GM21423 (cell line): ENCODE measurements around the gene TMEM266.
A peak's percentile ranks its signal among the peaks of the same experiment; 100 is the strongest.
"Not testable (repeated sequence)": the region's sequence is repeated elsewhere in the genome, so short reads cannot be mapped to it uniquely, and the experiment has no call there.

ENCODE experiments used
- ATAC-seq: cut with Tn5 transposase; IDR thresholded peaks from one replicate; pipeline ENCODE4 v1.9.1; 2021; ENCODE audit warnings: mild to moderate bottlenecking, moderate library complexity; ENCODE audit not compliant: unreplicated experiment

Gene TMEM266, protein sequence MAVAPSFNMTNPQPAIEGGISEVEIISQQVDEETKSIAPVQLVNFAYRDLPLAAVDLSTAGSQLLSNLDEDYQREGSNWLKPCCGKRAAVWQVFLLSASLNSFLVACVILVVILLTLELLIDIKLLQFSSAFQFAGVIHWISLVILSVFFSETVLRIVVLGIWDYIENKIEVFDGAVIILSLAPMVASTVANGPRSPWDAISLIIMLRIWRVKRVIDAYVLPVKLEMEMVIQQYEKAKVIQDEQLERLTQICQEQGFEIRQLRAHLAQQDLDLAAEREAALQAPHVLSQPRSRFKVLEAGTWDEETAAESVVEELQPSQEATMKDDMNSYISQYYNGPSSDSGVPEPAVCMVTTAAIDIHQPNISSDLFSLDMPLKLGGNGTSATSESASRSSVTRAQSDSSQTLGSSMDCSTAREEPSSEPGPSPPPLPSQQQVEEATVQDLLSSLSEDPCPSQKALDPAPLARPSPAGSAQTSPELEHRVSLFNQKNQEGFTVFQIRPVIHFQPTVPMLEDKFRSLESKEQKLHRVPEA

DNA sequence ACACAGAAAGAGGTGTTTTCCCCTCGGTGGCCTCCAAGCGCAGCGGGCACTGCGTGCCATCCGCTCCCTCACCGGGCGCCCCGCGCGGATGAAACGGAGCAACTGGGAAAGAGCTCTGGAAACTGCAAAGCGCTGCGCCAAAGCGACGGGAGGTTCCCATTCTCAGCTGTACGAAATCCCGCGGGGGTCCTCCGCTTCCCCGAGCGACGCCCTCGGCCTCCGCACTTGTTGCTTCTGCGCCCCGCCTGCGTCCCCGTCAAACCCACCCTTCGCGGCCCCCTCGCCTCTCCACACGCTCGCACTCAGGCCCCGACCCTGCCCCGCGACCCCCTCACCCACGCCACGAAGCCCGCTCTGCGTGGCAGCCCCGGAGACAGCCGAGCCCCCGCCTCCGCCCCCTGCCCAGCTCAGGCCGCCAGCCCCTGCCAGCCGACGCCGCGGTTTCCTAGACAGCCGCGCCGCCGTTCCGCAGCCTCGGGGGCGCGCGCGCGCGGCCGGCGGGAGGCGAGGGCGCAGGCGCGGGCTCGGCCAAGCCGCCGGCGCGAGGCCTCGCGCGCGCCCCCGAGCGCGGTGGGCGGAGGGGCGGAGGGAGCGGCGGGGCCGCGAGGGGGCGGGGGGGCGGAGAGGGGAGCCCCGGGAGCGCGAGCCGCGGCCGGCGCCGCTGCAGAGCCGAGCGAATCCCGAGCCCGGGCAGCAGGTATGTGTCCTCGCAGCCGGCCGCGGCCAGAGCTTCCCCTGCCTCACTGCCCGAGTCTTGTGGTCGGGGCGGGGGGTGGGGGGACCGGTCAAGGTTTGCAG, at the start of gene TMEM266:
Gene TMEM266 (plus strand): TSS at position 666 of the 798 bp plus-strand sequence. CDS start 74,279 bp downstream, outside the sequence.
- ATAC-seq, result no peak

DNA sequence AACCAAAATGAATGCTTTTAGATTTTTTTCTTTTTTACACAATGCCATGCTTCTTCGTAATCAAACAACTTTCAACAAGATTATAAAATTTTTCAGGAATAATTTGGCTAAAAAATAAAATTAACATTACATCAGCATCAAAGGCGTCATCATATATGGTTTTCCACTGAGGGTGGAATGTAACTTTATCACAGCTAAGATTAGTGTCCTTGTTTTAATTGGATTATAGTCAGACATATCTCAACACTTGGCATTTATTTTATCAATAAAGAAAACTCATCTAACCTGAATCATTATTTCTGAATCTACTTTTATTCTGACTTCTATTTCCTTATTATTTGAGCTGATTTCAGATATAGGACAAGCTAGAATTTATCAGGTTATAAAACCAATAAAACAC, 49.2 kb upstream of the TMEM266 start:
- no peak for ATAC-seq

DNA sequence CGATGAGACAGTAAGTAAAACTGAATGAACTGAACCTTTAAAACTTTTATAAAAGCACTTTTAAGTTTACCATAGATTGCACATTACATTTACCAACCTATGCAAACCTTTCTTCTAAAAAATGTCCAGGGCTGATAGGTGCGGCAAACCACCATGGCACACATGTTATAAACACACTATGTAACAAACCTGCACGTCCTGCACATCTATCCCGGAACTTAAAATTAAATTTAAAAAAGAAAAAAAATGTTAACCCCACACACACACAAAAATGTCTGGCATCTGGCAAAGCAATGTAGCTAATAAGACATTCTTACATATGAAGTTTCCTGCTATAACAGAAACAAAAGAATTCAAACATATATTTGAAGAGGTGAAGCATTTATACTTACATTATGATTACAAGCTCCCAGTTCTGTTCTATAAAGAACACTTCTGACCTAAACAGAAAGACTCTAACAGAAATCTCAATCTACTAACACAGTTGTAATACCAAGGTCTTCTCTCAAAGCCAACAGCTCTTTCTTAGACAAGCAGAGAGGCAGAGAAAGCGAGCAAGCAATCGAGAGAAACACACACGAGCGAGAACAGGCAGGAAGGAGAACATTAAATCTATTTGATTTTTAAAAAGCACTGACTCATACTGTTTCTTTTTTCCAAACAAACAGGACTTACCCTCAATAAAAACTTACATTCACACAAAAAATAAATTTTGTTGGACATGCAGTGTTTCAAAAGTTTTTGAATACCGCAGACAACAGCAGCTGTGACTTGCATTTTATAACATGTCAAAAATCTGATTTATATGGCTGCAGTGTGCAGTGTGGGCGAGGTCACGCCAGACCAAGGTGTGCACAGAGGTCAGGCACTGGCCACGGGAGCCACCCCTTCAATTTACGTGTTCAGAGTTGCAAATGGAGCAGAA, 47.9 kb upstream of the TMEM266 start, which contains the start of gene NRG4:
Gene NRG4 (minus strand): TSS at position 798 of the 925 bp plus-strand sequence. CDS start 1,194 bp downstream, outside the sequence.
- no peak for ATAC-seq

DNA sequence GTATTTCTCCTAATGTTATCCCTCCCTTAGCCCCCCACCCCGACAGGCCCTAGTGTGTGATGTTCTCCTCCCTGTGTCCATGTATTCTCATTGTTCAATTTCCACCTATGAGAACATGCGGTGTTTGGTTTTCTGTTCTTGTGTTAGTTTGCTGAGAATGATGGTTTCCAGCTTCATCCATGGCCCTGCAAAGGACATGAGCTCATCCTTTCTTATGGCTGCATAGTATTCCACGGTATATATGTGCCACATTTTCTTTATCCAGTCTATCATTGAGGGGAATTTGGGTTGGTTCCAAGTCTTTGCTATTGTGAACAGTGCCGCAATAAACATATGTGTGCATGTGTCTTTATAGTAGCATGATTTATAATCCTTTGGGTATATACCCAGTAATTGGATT, 46.3 kb upstream of the TMEM266 start:
- not testable (repeated sequence) for ATAC-seq

DNA sequence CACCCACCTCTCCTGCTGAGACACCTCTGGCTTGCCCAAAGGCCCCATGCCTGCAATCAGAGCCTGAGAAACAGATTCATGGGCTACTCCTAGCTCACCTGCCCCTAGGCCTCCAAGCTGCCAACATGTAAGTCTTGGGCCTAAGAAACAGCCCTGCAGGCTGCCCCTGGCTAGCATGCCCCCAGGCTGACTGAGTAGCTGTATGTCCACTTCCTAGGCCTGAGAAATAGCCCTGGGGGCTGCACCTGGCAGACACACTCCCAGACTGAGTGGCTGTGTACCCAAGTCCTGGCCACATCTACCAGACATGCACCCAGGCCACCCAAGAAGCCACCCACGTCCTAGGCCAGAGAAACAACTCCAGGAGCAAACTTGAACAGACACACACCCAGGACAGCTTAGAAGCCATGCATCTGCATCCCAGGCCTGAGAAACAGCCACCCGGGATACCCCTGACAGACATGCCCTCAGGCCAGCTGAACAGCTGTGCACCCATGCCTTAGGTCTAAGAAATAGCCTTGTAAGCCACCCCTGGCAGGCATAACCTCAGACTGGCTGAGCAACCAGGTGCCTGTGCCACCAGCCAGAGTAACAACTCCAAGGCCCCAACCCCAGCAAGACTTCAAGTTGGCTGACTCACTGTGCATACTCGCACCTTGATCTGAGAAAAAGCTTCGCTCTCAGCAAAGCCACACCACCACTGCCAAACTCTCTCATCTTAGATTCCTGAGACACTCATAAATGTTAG, 35.6 kb upstream of the TMEM266 start:
- ATAC-seq, result no peak

DNA sequence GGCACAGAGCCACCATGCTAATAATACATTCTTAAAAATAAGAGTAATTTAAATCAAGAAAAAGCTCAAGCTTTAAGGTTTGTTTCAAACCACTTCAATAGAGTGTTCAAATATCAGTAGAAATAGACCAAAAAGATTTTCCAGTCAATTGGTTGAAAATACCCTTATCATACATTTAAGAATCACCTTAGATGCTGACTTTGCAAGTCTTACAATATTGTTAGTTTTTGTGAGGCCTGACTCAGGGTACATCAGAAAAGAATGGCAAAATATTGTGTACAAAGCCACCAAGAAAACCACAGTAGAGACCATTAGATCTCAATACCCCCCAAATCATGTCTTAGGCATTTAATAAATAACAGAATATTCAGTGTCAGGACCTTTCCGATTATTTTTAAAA, 27.7 kb upstream of the TMEM266 start:
- no peak for ATAC-seq

DNA sequence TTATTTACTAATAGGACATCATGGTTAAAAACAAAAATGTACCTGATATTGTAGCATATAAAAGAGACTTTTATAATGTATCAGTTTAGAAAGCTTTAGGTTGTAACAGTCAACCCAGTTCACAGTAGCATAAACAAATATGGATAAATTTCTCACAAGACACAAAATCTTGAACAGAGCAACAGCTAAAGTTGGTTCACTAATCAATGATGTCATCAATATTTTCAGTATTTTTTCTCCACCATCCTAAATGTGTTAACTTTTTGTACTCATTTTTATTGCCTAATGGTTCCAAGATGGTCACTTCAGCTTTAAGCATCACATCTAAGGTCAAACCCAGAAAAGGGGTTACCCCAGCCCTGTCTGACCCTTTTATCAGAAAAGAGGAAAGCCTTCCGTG, 26.3 kb upstream of the TMEM266 start:
- ATAC-seq, result no peak

DNA sequence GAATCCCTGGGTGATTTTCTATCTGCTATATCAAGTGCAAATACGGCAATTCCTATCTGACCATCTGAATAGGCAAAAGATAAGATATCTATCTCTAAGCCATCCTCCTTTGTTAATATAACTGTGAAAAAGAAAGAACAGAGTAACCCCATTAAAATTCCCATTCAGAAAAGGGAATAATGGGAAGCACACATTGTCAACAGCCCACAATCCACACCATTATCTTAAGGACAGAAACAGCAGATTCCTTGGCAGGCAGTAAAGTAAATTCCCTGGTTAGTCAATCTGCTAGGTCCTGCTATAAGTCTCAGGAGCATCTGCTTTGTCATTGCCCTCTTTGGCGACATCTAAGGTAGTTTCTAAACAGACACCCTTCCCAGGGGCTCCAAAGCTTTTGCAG, 25.7 kb upstream of the TMEM266 start:
- no peak for ATAC-seq

DNA sequence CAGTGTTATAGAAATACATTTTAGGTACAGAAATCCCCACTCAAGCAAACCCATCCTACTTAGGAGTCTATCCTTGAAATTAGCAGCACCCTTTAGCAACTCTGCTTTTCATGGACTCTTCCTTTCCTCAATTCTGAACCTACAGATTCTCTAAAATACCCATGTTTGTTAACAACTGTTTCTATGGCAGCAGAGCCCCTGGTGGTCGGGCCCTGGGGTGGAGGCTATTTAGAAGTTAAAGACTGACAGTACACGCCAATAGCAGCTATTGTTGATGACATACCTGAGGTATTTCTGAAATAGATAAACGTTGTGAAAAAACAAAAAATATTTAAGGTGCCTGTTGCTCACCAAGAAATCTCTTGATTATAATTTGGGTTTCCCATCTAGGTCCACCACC, 24.2 kb upstream of the TMEM266 start:
- no peak for ATAC-seq

DNA sequence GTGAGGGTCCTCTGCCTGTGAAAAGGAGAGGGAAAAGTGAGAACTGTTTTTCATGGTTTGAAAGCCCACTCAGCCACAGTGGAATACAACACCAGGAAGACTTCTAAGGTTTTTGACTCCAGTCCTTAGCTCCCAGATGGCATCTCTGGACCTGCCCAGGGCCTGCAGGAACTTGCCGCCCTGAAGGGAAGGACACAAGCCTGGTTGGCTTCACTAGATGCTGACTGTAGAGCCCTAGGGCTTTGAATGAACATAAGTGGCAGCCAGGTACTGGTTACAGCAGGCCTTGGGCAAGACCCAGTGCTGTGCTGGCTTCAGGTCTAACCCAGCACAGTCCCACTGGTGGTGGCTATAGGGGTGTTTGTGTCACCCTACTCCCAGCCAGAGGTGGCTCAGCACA, 21.3 kb upstream of the TMEM266 start:
- ATAC-seq, result no peak

DNA sequence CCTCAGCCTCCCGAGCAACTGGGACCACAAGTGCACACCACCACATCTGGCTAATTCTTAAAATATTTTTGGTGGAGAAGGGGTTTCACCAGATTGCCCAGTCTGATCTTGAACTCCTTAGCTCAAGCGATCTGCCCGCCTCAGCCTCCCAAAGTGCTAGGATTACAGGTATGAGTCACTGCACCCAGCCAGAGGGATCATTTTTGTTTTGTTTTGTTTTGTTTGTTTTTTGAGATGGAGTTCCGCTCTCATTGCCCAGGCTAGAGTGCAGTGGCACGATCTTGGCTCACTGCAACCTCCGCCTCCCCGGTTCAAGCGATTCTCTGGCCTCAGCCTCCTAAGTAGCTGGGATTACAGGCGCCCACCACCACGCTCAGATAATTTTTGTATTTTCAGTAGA, 5.6 kb upstream of the TMEM266 start:
- ATAC-seq, result not testable (repeated sequence)

DNA sequence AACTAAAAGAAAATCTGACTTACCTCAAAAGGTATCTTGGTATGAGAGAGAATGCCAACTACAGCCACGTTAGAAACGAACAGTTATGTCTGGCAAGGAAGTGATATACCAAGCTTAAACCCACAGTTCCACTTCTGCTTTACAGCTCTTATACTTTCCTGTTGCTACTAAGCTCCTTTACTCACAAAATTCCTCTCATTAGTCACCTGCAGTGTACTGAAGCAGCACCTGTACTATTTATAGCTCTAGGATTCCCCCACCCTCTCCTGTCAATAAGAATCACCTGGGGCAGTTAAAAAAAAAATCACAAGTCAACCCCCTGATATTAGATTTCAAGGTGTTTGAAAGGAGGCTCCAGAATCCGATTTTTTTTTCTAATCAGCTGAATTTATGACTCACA, 2.9 kb upstream of the TMEM266 start:
- peak; percentile 61 for ATAC-seq

DNA sequence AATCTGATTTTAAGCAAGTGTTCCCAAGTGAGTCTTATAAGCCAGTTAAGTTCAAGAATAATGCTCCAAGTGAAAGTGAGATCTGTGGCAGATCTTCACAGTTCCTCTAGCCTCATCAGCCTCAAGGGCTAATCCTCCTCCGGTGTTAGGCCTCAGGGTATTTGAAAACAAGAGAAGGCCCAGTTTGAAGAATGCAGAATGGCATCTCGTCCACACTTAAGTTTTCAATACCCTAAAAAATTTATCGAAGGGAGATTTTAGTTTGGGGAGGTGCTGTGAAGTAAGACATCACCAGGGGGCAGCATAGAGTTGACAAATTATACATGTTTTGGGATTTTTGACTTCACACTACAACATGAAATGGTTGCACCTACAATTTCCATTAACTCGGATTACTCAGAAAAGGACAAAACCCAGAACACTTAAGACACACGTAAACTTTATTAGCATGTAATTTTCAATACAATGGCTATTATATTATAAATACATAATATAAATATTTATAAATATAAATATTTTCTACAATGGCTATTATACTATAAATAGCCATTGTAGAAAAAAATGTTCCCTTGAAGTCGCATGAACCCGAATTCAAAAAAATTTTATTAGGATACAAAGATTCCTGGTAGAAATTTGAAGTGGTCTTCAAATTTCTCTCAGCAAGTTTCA, 2.3 kb upstream of the TMEM266 start:
- peak; percentile 27 for ATAC-seq

DNA sequence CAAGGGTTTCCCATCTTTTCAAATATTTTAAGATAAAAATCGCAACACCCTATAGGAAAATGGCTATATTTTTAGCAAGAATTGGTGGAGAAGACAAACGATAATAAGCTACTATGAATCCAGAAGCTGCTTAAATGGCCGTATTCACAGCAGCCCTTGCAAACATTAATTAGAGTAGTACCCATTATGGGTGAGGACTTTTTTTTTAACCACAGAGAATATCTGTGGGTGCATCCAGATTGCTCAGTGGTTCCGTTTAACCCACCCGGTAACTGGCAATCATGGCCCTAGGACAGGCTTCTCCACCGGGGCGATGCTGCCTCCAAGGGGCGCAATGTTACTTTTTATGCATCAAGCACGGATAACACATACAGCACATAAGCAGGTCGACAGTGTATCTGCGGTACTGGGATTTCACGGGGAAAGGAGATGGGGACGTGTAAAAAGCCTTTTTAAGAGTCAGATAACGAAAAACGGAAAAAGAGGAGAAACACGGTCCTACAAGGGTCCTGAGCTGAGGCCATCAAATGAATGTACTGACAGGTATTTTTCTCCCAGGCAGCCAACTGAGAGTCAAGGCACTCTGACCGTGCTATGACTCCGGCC, 968 bp upstream of the TMEM266 start:
- no peak for ATAC-seq

DNA sequence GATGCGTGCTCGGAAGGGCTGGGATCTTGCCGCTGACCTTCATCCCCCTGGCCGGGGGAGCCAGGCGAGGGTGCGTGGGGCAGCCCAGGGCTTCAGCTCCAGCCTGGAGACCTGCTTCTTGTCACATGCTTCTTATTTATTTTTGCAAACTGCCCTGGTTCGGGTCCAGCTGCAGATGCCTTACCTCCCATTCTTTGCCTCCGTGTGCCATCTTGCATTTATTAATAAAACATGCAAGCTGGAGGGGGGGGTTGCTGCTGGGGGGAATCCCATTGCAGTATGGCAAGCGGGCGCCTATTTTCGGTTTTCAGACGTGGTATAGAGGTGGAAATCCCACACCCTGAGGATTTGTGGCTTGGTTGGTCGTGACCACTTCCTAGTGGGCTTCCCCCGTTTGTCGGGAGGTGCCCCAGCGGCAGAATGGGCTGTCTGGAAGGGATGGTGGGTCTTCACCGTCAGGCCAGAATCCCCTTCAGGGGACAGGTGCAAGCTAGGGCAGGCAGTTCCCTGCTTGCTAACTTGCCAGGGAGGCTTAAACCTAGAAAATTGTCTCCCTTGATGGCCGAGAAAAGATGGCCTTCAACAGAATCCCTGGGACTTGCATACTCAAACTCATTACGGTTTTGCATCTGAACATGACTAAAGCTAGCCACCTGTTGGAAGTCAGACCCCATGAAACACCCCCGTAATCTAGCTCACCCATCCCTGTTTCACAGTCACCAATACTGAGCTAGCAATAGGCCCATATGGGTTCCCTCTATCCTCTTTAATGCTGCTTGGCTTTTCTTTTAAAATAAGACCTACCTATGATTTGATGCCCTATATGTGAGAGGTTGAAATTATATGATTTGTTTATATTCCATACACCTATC, 569 bp downstream of the TMEM266 start:
- no peak for ATAC-seq

DNA sequence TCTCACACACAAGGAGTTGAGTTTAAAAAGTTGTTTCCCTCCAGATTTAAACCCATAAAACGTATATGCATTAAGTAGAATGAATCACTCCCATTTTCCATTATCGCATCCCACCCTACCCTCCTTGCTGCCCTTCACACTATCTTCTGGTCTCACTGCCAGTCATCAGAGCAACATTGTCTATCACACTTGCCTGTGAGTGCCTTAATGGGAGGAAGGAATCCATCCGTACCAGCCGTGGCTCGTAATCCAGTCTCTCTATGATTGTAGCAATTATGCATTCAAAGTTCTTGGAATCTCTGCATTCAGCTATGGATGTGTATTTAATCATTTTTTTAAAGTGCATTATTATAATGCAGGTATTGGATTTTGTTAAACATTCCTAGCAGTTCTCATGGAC, 1.9 kb downstream of the TMEM266 start:
- ATAC-seq, result no peak

DNA sequence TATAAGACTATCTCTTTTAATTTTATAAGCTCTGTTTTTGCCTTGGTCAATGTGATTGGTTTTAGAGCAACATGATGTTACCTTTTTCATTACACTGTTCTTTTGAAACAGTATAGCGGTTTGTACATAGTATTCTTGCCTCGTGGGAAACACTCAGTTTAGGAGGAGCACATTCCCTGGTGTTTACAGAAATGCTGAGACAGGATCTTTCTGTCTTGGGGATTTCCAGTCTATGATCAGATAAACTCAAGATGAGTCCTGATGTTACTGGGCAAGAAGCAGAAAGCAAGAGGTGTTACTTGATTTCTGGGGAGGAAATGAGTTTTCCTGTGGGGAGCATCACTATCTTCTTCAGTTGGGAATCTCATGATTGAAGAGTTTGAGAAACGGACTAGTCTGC, 2.5 kb downstream of the TMEM266 start:
- no peak for ATAC-seq

DNA sequence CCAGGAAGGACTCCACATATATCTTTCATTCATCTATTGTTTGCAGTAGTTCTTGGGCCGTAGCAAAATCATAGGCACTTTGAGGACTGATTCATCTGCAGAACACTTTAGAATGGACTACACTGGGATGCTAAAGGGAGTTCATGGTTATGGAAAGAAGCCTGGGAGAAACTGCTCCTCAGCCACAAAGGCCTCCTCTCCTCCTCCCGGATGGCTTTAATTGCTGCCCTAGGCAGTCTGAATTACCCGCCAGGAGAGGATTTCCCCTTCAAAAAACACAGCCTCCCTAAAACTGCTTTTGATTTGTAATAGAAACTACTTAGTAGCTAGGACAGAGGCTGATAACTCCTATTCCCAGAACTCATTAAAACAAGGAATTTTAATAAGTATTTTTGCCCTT, 4.6 kb downstream of the TMEM266 start:
- ATAC-seq, result no peak
